Caco-2 (cell line): Measurements from ENCODE around the gene RPS6KA6. TPM values are rescaled to one million over a fixed set of nuclear protein-coding genes. Genes with fewer than 3 reads are reported as not detected.
"Not testable (repeated sequence)": the region's sequence is repeated elsewhere in the genome, so short reads cannot be mapped to it uniquely, and the experiment has no call there.

Experiments
- BruUV-seq: library from RNA; stranded (reverse); fragments of 400-500 nt; replicated peaks from 2 replicates; lab custom pipeline; 2021; lab: Mats Ljungman, UMichigan
- CTCF ChIA-PET: fragments of 300-600 bp; sonication (Branson Sonifier 250); formaldehyde crosslinking; loops from one replicate; lab custom pipeline; 2022; ENCODE audit warnings: antibody characterized with exemption; lab: Charles Lee
- POLR2A ChIA-PET: fragments of 300-600 bp; sonication (Branson Sonifier 250); formaldehyde crosslinking; loops from one replicate; lab custom pipeline; 2022; ENCODE audit warnings: antibody characterized with exemption; lab: Charles Lee
- DNase-seq, 2 experiments: peaks; one replicate each; pipeline versions ENCODE4 v3.0.0 to v3.0.0-alpha.2; 2020 to 2022
- H3K27me3 ChIP-seq: replicated peaks from 2 replicates; pipeline ENCODE4 v1.6.0; 2011; ENCODE audit warnings: low read length; ENCODE audit not compliant: control insufficient read depth, insufficient read depth
- H3K36me3 ChIP-seq: 2 replicates; pipeline ENCODE4 v1.5.1; 2011; ENCODE audit warnings: low read length; ENCODE audit not compliant: control insufficient read depth, insufficient read depth
- H3K4me1 ChIP-seq: fragments of 250-450 bp; sonication (Bioruptor Pico); 2 replicates; pipeline ENCODE4 v1.5.1; 2020; ENCODE audit warnings: mild to moderate bottlenecking
- H3K4me3 ChIP-seq: 2 replicates; pipeline ENCODE4 v1.5.1; 2011; ENCODE audit warnings: low read depth, mild to moderate bottlenecking, control low read depth, low read length
- H3K9me3 ChIP-seq: fragments of 250-450 bp; sonication (Bioruptor Pico); 2 replicates; pipeline ENCODE4 v1.5.1; 2020; ENCODE audit warnings: mild to moderate bottlenecking, moderate library complexity
- H3K27ac Mint-ChIP-seq: one replicate; pipeline ENCODE4 v1.8.0; 2022; ENCODE audit warnings: mixed read lengths; ENCODE audit not compliant: unreplicated experiment
- H3K27me3 Mint-ChIP-seq: one replicate; pipeline ENCODE4 v1.8.0; 2022; ENCODE audit warnings: mixed read lengths; ENCODE audit not compliant: insufficient read depth, unreplicated experiment
- H3K36me3 Mint-ChIP-seq: one replicate; pipeline ENCODE4 v1.8.0; 2022; ENCODE audit warnings: mild to moderate bottlenecking, mixed read lengths; ENCODE audit not compliant: insufficient read depth, unreplicated experiment
- H3K4me1 Mint-ChIP-seq: one replicate; pipeline ENCODE4 v1.8.0; 2022; ENCODE audit warnings: low read depth, mixed read lengths; ENCODE audit not compliant: unreplicated experiment
- H3K4me3 Mint-ChIP-seq: one replicate; pipeline ENCODE4 v1.8.0; 2022; ENCODE audit warnings: mild to moderate bottlenecking, moderate library complexity, mixed read lengths; ENCODE audit not compliant: unreplicated experiment
- H3K9me3 Mint-ChIP-seq: one replicate; pipeline ENCODE4 v1.8.0; 2022; ENCODE audit warnings: mixed read lengths; ENCODE audit not compliant: unreplicated experiment
- CTCF ChIP-seq, 2 experiments: fragments of 200-600 bp in 1 of 2; IDR thresholded peaks; 1 replicate in 1 of 2; 2 replicates in 1 of 2; pipeline versions ENCODE4 v1.5.1 to v1.8.0; 2011 to 2022; ENCODE audit warnings: antibody characterized with exemption in 1 of 2, control low read depth in 1 of 2, inconsistent platforms in 1 of 2, low read depth in 1 of 2, low read length in 1 of 2, mild to moderate bottlenecking in 1 of 2, moderate library complexity in 1 of 2; ENCODE audit not compliant: insufficient read depth in 1 of 2, severe bottlenecking in 1 of 2, unreplicated experiment in 1 of 2
- intact Hi-C: fragments of 100-400 bp; cut with micrococcal nuclease; formaldehyde crosslinking; loops from one replicate; pipeline ENCODE4 v1.10.0; 2022; ENCODE audit not compliant: unreplicated experiment
- total RNA-seq: library from RNA; stranded (reverse); gene quantifications from 2 replicates; pipeline ENCODE4 v1.2.3, GENCODE V29; 2022

Gene RPS6KA6
- total RNA-seq, 1 experiment from 2014 or later = 9.2 TPM

DNA sequence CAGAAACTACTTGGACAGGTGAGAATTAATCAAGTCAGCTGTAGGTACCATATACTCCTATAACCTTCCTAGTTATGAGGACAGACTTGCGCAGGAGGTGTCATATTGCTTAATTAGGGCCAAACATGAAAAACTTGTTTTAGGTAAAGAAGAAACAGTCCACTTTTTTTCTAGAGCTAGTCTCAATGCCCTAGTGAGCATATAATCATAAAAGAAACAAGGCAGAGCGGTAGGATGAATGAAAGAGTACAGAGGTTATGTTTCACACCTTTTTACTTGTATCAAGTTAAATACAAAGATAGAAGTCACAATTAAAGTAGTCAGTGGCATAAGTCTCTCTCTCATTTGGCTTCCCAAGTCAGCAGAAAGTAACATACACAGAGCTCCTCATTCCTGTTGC, 88.9 kb downstream of the RPS6KA6 start:
- ChIA-PET POLR2A (no interaction called here), CTCF (no interaction called here)
- H3K27ac Mint-ChIP-seq = no peak overlapping the region
- no peaks in the 10 kb centered on the region for H3K36me3 Mint-ChIP-seq
- no peaks in the 10 kb centered on the region for H3K9me3 ChIP-seq
- H3K36me3 ChIP-seq = no peaks in the 10 kb centered on the region
- H3K4me1 Mint-ChIP-seq = no peaks in the 10 kb centered on the region
- no peaks in the 10 kb centered on the region for H3K9me3 Mint-ChIP-seq
- no peak for DNase-seq
- no peaks in the 10 kb centered on the region for H3K27me3 Mint-ChIP-seq
- H3K4me1 ChIP-seq = no peaks in the 10 kb centered on the region
- H3K27me3 ChIP-seq = no peaks in the 10 kb centered on the region
- H3K4me3 ChIP-seq = no peak overlapping the region
- no peak overlapping the region for H3K4me3 Mint-ChIP-seq
- no TSS peak for BruUV-seq
- no peak for TF ChIP-seq CTCF (IDR thresholded peaks at IDR 0.05; ENCODE audit: insufficient read depth in 1 of 2, low read depth in 1 of 2, low read length in 1 of 2, severe bottlenecking in 1 of 2, unreplicated experiment in 1 of 2)
- intact Hi-C loops = no loop called here

DNA sequence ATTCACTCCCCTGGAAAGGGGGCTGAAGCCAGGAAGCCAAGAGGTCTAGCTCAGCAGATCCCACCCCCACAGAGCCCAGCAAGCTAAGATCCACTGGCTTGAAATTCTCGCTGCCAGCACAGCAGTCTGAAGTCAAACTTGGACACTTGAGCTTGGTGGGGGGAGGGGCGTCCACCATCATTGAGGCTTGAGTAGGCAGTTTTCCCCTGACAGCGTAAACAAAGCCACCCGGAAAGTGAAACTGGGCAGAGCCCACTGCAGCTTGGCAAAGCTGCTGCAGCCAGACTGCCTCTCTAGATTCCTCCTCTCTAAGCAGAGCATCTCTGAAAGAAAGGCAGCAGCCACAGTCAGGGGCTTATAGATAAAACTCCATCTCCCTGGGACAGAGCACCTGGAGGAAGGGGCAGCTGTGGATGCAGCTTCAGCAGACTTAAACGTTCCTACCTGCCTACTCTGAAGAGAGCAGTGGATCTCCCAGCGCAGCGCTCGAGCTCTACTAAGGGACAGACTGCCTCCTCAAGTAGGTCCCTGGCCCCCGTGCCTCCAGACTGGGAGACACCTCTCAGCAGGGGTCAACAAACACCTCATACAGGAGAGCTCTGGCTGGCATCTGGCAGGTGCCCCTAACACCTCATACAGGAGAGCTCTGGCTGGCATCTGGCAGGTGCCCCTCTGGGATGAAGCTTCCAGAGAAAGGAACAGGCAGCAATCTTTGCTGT, 108.4 kb downstream of the RPS6KA6 start:
- H3K27ac Mint-ChIP-seq, intact Hi-C loops, H3K27me3 ChIP-seq, H3K9me3 Mint-ChIP-seq, POLR2A ChIA-PET, H3K36me3 Mint-ChIP-seq, H3K4me1 Mint-ChIP-seq, BruUV-seq, H3K9me3 ChIP-seq, H3K27me3 Mint-ChIP-seq, DNase-seq, H3K4me1 ChIP-seq, CTCF ChIA-PET, H3K4me3 ChIP-seq, H3K36me3 ChIP-seq, H3K4me3 Mint-ChIP-seq: not testable (repeated sequence)

DNA sequence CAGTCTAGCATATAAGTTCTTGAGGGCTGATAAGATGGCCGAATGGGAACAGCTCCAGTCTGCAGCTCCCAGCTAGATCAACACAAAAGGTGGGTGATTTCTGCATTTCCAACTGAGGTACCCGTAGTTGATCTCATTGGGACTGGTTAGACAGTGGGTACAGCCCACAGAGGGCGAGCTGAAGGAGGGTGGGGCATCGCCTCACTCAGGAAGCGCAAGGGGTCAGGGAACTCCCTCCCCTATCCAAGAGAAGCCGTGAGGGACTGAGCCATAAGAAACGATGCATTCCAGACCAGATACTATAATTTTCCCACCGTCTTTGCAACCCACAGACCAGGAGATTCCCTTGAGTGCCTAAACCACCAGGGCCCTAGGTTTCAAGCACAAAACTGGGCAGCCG, 109.0 kb downstream of the RPS6KA6 start:
- no peaks in the 10 kb centered on the region for H3K9me3 ChIP-seq
- H3K27me3 ChIP-seq = no peaks in the 10 kb centered on the region
- Mint-ChIP-seq H3K4me1 (no peaks in the 10 kb centered on the region), H3K27ac (no peak overlapping the region), H3K4me3 (no peak overlapping the region), H3K27me3 (no peaks in the 10 kb centered on the region), H3K36me3 (no peaks in the 10 kb centered on the region), H3K9me3 (no peaks in the 10 kb centered on the region)
- no peaks in the 10 kb centered on the region for H3K36me3 ChIP-seq
- no peaks in the 10 kb centered on the region for H3K4me1 ChIP-seq
- ChIA-PET POLR2A (no interaction called here), CTCF (no interaction called here)
- BruUV-seq = no TSS peak
- DNase-seq = no peak
- intact Hi-C loops = no loop called here
- no peak for TF ChIP-seq CTCF (IDR thresholded peaks at IDR 0.05; ENCODE audit: insufficient read depth in 1 of 2, low read depth in 1 of 2, low read length in 1 of 2, severe bottlenecking in 1 of 2, unreplicated experiment in 1 of 2)
- H3K4me3 ChIP-seq = no peak overlapping the region
